Panc1 (cell line): Measurements from ENCODE around the gene MAGEB16. TPM values are rescaled to one million over a fixed set of nuclear protein-coding genes. Genes with fewer than 3 reads are reported as not detected.

Experiments used
- ATAC-seq: fragments of 200-7000 bp; cut with Tn5 transposase; 2 replicates; pipeline ENCODE4 v1.9.1; 2020; ENCODE audit warnings: mild to moderate bottlenecking, moderate library complexity
- Bru-seq: library from RNA; stranded (reverse); fragments of 400-500 nt; gene quantifications from one replicate; lab custom pipeline; 2021; lab: Mats Ljungman, UMichigan
- BruChase-seq, 2 experiments: library from RNA; stranded (reverse); fragments of 400-500 nt; gene quantifications; one replicate each; lab custom pipeline; 2021; lab: Mats Ljungman, UMichigan
- BruUV-seq: library from RNA; stranded (reverse); fragments of 400-500 nt; replicated peaks from 2 replicates; lab custom pipeline; 2021; lab: Mats Ljungman, UMichigan
- CTCF ChIA-PET: fragments of 300-600 bp; sonication (Branson Sonifier 250); formaldehyde crosslinking; loops from one replicate; lab custom pipeline; 2022; ENCODE audit warnings: antibody characterized with exemption; lab: Charles Lee
- POLR2A ChIA-PET: fragments of 300-600 bp; sonication (Branson Sonifier 250); formaldehyde crosslinking; loops from one replicate; lab custom pipeline; 2022; ENCODE audit warnings: antibody characterized with exemption; lab: Charles Lee
- DNase-seq: peaks from one replicate; pipeline ENCODE4 v3.0.0-alpha.2; 2010; ENCODE audit warnings: low read depth, low spot score
- H3K27ac ChIP-seq: 2 replicates; pipeline ENCODE4 v1.5.1; 2011; ENCODE audit warnings: mild to moderate bottlenecking, low read length, inconsistent platforms
- H3K27me3 ChIP-seq: fragments of 200-500 bp; sonication (Bioruptor generic); 2 replicates; pipeline ENCODE4 v1.6.0; 2014; ENCODE audit warnings: low read length, inconsistent platforms; ENCODE audit not compliant: control insufficient read depth, insufficient read depth
- H3K36me3 ChIP-seq: fragments of 200-500 bp; sonication (Bioruptor generic); 2 replicates; pipeline ENCODE4 v1.5.1; 2014; ENCODE audit warnings: inconsistent platforms, mild to moderate bottlenecking, low read length, moderate library complexity; ENCODE audit not compliant: control insufficient read depth, insufficient read depth
- H3K4me1 ChIP-seq: 2 replicates; pipeline ENCODE4 v1.5.1; 2011; ENCODE audit warnings: inconsistent platforms, mild to moderate bottlenecking, low read length, moderate library complexity; ENCODE audit not compliant: control insufficient read depth, insufficient read depth
- H3K4me3 ChIP-seq, 2 experiments: 2 replicates each; pipeline ENCODE4 v1.5.1; 2011 to 2012; ENCODE audit warnings: low read depth in 2 of 2, low read length in 2 of 2, mild to moderate bottlenecking in 2 of 2, inconsistent platforms in 1 of 2, moderate library complexity in 1 of 2
- H3K9me3 ChIP-seq: fragments of 200-500 bp; sonication (Bioruptor generic); 2 replicates; pipeline ENCODE4 v1.5.1; 2014; ENCODE audit warnings: low read depth, mild to moderate bottlenecking, inconsistent platforms, low read length, moderate library complexity; ENCODE audit not compliant: control insufficient read depth, insufficient read depth
- POLR2AphosphoS5 ChIP-seq: IDR thresholded peaks from 2 replicates; pipeline ENCODE4 v1.6.1; 2012; ENCODE audit warnings: mild to moderate bottlenecking, low read depth, low read length, moderate library complexity
- SIN3A ChIP-seq: IDR thresholded peaks from 2 replicates; pipeline ENCODE4 v1.6.1; 2012; ENCODE audit warnings: low read depth, mild to moderate bottlenecking, low read length, moderate library complexity, borderline replicate concordance; ENCODE audit not compliant: insufficient read depth
- TCF7L2 ChIP-seq: IDR thresholded peaks from 2 replicates; pipeline ENCODE4 v1.6.1; 2011; ENCODE audit warnings: mild to moderate bottlenecking, low read depth, low read length, inconsistent platforms
- in situ Hi-C: cut with HindIII; loops from 2 replicates; pipeline ENCODE4 v1.10.0; 2016; ENCODE audit warnings: low sequenced_read_pairs, low pct_unique_long_range_greater_than_20kb
- intact Hi-C: fragments of 100-400 bp; cut with micrococcal nuclease; formaldehyde crosslinking; loops from one replicate; pipeline ENCODE4 v1.10.0; 2022; ENCODE audit not compliant: unreplicated experiment
- long read RNA-seq: library from polyadenylated mRNA; unstranded; transcript quantifications from one replicate; pipeline ENCODE4 v2.0.0, GENCODE V29; 2021; ENCODE audit not compliant: unreplicated experiment
- polyA plus RNA-seq: library from polyadenylated mRNA; unstranded; fragments of >200 nt; gene quantifications from one replicate; pipeline ENCODE4 v1.2.1, GENCODE V29; 2012; ENCODE audit warnings: missing spikeins; ENCODE audit not compliant: insufficient read length
- total RNA-seq: library from RNA; stranded (reverse); gene quantifications from one replicate; pipeline ENCODE4 v1.2.1, GENCODE V29; 2021; ENCODE audit not compliant: unreplicated experiment
- TF ChIP-seq, protein P1 (sequence below), 2 experiments: IDR thresholded peaks; 2 replicates each; pipeline ENCODE4 v1.6.1; 2011 to 2012; ENCODE audit warnings: low read depth in 2 of 2, control low read depth in 1 of 2, low read length in 1 of 2, mild to moderate bottlenecking in 1 of 2, moderate library complexity in 1 of 2; ENCODE audit not compliant: insufficient read depth in 1 of 2
- TF ChIP-seq, protein P2 (sequence below): fragments of 450-650 bp; IDR thresholded peaks from 2 replicates; pipeline ENCODE4 v1.5.1; 2017; ENCODE audit warnings: mild to moderate bottlenecking

MAGEB16 gene
- total RNA-seq, result not detected
- polyA plus RNA-seq, result not detected
- Bru-seq, nascent RNA, result not detected
- not detected for BruChase-seq, experiment 1, labeled RNA remaining after a 2-hour chase
- not detected for BruChase-seq, experiment 2, labeled RNA remaining after a 6-hour chase
- long read RNA-seq, result 0 reads

GRCh38 chrX:35798042-35798441, at the start of gene MAGEB16:
MAGEB16 (plus strand) TSS chrX:35798342; CDS start chrX:35802197, 3,855 bp downstream.
- H3K27me3 ChIP-seq, result no peaks in the 10 kb centered on the region
- no TSS peak for BruUV-seq
- no peak for ATAC-seq
- in situ Hi-C loops (no loop called here), intact Hi-C loops (no loop called here)
- H3K4me3 ChIP-seq, result no peak within 1 kb of the TSS; a peak in 1 of 4 replicates
- DNase-seq, result no peak
- ChIA-PET CTCF (no interaction called here), POLR2A (no interaction called here)
- no peaks in the 10 kb centered on the region for H3K4me1 ChIP-seq
- no peak within 1 kb of the TSS for H3K27ac ChIP-seq
- H3K9me3 ChIP-seq, result no peaks in the 10 kb centered on the region
- no peak for TF ChIP-seq SIN3A
- no peak for TF ChIP-seq POLR2AphosphoS5
- TF ChIP-seq, protein P1, sequence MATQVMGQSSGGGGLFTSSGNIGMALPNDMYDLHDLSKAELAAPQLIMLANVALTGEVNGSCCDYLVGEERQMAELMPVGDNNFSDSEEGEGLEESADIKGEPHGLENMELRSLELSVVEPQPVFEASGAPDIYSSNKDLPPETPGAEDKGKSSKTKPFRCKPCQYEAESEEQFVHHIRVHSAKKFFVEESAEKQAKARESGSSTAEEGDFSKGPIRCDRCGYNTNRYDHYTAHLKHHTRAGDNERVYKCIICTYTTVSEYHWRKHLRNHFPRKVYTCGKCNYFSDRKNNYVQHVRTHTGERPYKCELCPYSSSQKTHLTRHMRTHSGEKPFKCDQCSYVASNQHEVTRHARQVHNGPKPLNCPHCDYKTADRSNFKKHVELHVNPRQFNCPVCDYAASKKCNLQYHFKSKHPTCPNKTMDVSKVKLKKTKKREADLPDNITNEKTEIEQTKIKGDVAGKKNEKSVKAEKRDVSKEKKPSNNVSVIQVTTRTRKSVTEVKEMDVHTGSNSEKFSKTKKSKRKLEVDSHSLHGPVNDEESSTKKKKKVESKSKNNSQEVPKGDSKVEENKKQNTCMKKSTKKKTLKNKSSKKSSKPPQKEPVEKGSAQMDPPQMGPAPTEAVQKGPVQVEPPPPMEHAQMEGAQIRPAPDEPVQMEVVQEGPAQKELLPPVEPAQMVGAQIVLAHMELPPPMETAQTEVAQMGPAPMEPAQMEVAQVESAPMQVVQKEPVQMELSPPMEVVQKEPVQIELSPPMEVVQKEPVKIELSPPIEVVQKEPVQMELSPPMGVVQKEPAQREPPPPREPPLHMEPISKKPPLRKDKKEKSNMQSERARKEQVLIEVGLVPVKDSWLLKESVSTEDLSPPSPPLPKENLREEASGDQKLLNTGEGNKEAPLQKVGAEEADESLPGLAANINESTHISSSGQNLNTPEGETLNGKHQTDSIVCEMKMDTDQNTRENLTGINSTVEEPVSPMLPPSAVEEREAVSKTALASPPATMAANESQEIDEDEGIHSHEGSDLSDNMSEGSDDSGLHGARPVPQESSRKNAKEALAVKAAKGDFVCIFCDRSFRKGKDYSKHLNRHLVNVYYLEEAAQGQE (IDR thresholded peaks at IDR 0.05; ENCODE audit: insufficient read depth in 1 of 2, low read depth in 2 of 2, low read length in 1 of 2), result no peak
- TF ChIP-seq, protein P2, sequence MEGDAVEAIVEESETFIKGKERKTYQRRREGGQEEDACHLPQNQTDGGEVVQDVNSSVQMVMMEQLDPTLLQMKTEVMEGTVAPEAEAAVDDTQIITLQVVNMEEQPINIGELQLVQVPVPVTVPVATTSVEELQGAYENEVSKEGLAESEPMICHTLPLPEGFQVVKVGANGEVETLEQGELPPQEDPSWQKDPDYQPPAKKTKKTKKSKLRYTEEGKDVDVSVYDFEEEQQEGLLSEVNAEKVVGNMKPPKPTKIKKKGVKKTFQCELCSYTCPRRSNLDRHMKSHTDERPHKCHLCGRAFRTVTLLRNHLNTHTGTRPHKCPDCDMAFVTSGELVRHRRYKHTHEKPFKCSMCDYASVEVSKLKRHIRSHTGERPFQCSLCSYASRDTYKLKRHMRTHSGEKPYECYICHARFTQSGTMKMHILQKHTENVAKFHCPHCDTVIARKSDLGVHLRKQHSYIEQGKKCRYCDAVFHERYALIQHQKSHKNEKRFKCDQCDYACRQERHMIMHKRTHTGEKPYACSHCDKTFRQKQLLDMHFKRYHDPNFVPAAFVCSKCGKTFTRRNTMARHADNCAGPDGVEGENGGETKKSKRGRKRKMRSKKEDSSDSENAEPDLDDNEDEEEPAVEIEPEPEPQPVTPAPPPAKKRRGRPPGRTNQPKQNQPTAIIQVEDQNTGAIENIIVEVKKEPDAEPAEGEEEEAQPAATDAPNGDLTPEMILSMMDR, result no peak
- TF ChIP-seq TCF7L2, result no peak
- H3K36me3 ChIP-seq, result no peaks in the 10 kb centered on the region

DNA sequence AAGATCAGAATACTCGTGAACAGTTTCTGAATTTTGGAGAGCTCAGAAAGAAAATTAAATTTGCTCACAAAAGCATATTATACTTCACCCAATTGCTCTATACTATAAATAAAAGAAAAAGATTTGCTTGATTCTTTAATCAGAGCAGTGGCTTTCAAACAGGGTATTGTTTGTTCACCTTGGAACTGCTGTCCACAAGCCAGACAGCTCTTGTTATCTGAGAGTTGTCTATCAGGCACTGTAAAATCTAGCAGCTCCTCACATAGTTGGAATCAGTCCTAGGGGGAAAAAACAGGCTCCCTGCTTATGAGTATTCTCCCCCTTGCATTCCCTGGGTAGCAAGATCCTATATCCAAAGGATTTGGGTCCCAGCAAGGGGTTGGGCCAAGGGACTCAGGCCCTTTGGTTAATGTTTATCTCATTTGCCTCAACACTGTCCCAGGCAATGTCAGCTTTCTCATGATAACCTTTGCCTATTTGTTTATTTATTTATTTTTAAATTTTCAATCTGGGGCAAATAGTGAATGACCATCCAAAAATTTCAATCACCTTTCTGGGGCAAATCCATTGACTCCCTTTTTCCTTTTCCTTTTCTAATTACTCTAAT, 24.1 kb upstream of the MAGEB16 start:
- no peaks in the 10 kb centered on the region for H3K27me3 ChIP-seq
- no peaks in the 10 kb centered on the region for H3K4me1 ChIP-seq
- H3K4me3 ChIP-seq, result no peak overlapping the region
- ATAC-seq (no peak), DNase-seq (no peak)
- H3K36me3 ChIP-seq, result no peaks in the 10 kb centered on the region
- BruUV-seq, result no TSS peak
- H3K27ac ChIP-seq, result no peak overlapping the region
- ChIA-PET POLR2A (no interaction called here), CTCF (no interaction called here)
- in situ Hi-C loops (no loop called here), intact Hi-C loops (no loop called here)
- H3K9me3 ChIP-seq, result no peaks in the 10 kb centered on the region
- TF ChIP-seq, protein P2, result no peak
- TF ChIP-seq, protein P1 (IDR thresholded peaks at IDR 0.05; ENCODE audit: insufficient read depth in 1 of 2, low read depth in 2 of 2, low read length in 1 of 2), result no peak
- TF ChIP-seq POLR2AphosphoS5, result no peak
- no peak for TF ChIP-seq SIN3A
- TF ChIP-seq TCF7L2, result no peak
